ENCODE results near the gene TGM4. TPM values are rescaled to one million over a fixed set of nuclear protein-coding genes. Genes with fewer than 3 reads are reported as not detected.

TGM4 gene
- total and polyA plus RNA-seq, 2 donors, result not detected

- Histone ChIP-seq H3K4me1 (ENCODE audit: insufficient read depth) (no peaks in the 10 kb centered on the region), H3K36me3 (ENCODE audit: insufficient read depth) (no peaks in the 10 kb centered on the region), H3K4me3 (ENCODE audit: low read depth, low read length) (no peak overlapping the region), H3K27ac (ENCODE audit: low read depth) (no peak overlapping the region)
- 92% methylated on average over 3 of the region's 3 CpGs for WGBS
- no peak for DNase-seq (ENCODE audit: extremely low spot score)
Measured at GRCh38 chr3:44910693-44911092, 36.3 kb downstream of the TGM4 start.

- DNase-seq (ENCODE audit: extremely low spot score), result no peak
- Histone ChIP-seq H3K27ac (ENCODE audit: low read depth) (no peak overlapping the region), H3K36me3 (ENCODE audit: insufficient read depth) (no peaks in the 10 kb centered on the region), H3K4me1 (ENCODE audit: insufficient read depth) (no peaks in the 10 kb centered on the region), H3K4me3 (ENCODE audit: low read depth, low read length) (no peak overlapping the region)
- 28% methylated on average over 4 of the region's 4 CpGs for WGBS
Measured at GRCh38 chr3:44913868-44914468, 39.6 kb downstream of the TGM4 start.

GRCh38 chr3:44914936-44915335 is 40.5 kb downstream of the TGM4 start:
- Histone ChIP-seq H3K36me3 (ENCODE audit: insufficient read depth) (no peaks in the 10 kb centered on the region), H3K4me1 (ENCODE audit: insufficient read depth) (no peaks in the 10 kb centered on the region), H3K27ac (ENCODE audit: low read depth) (no peak overlapping the region), H3K4me3 (ENCODE audit: low read depth, low read length) (no peak overlapping the region)
- WGBS, result 55% methylated on average over 4 of the region's 4 CpGs
- DNase-seq (ENCODE audit: extremely low spot score), result no peak

GRCh38 chr3:44915702-44916438 is 41.5 kb downstream of the TGM4 start:
- no peaks in the 10 kb centered on the region for H3K36me3 ChIP-seq (ENCODE audit: insufficient read depth)
- H3K4me3 ChIP-seq (ENCODE audit: low read depth, low read length), result no peak overlapping the region
- no peak for DNase-seq (ENCODE audit: extremely low spot score)
- WGBS, result 62% methylated on average over 8 of the region's 8 CpGs
- H3K4me1 ChIP-seq (ENCODE audit: insufficient read depth), result no peaks in the 10 kb centered on the region
- H3K27ac ChIP-seq (ENCODE audit: low read depth), result no peak overlapping the region

- Histone ChIP-seq H3K4me1 (ENCODE audit: insufficient read depth) (no peaks in the 10 kb centered on the region), H3K36me3 (ENCODE audit: insufficient read depth) (peaks cover 3% of the 10 kb centered on the region)
Measured at GRCh38 chr3:44918087-44918486, 43.7 kb downstream of the TGM4 start.

GRCh38 chr3:44918581-44918980 is 44.2 kb downstream of the TGM4 start:
- DNase-seq (ENCODE audit: extremely low spot score), result no peak
- Histone ChIP-seq H3K36me3 (ENCODE audit: insufficient read depth) (peaks cover 3% of the 10 kb centered on the region), H3K4me1 (ENCODE audit: insufficient read depth) (no peaks in the 10 kb centered on the region), H3K4me3 (ENCODE audit: low read depth, low read length) (no peak overlapping the region), H3K27ac (ENCODE audit: low read depth) (no peak overlapping the region)
- 88% methylated on average over 6 of the region's 6 CpGs for whole genome bisulfite sequencing

More at GRCh38 chr3:44918087-44918486, 43.7 kb downstream of the TGM4 start:
- no peak for DNase-seq (ENCODE audit: extremely low spot score)
- Histone ChIP-seq H3K4me3 (ENCODE audit: low read depth, low read length) (no peak overlapping the region), H3K27ac (ENCODE audit: low read depth) (no peak overlapping the region)
- 86% methylated on average over 12 of the region's 12 CpGs for WGBS

GRCh38 chr3:44920081-44920480 is 45.7 kb downstream of the TGM4 start:
- Histone ChIP-seq H3K36me3 (ENCODE audit: insufficient read depth) (peaks cover 3% of the 10 kb centered on the region), H3K4me1 (ENCODE audit: insufficient read depth) (no peaks in the 10 kb centered on the region), H3K4me3 (ENCODE audit: low read depth, low read length) (no peak overlapping the region), H3K27ac (ENCODE audit: low read depth) (no peak overlapping the region)
- DNase-seq (ENCODE audit: extremely low spot score), result no peak
- 92% methylated on average over 3 of the region's 3 CpGs for WGBS

GRCh38 chr3:44923632-44924456 is 49.4 kb downstream of the TGM4 start:
- DNase-seq (ENCODE audit: extremely low spot score), result no peak
- Histone ChIP-seq H3K4me1 (ENCODE audit: insufficient read depth) (no peaks in the 10 kb centered on the region), H3K27ac (ENCODE audit: low read depth) (no peak overlapping the region), H3K4me3 (ENCODE audit: low read depth, low read length) (no peak overlapping the region), H3K36me3 (ENCODE audit: insufficient read depth) (peaks cover 3% of the 10 kb centered on the region)
- 74% methylated on average over 3 of the region's 3 CpGs for WGBS

GRCh38 chr3:44924457-44925084 is 50.2 kb downstream of the TGM4 start:
- no peak for DNase-seq (ENCODE audit: extremely low spot score)
- Histone ChIP-seq H3K27ac (ENCODE audit: low read depth) (no peak overlapping the region), H3K4me3 (ENCODE audit: low read depth, low read length) (no peak overlapping the region), H3K36me3 (ENCODE audit: insufficient read depth) (peaks cover 3% of the 10 kb centered on the region), H3K4me1 (ENCODE audit: insufficient read depth) (no peaks in the 10 kb centered on the region)
- WGBS, result 79% methylated on average over 5 of the region's 5 CpGs

- no peak overlapping the region for H3K27ac ChIP-seq (ENCODE audit: low read depth)
- H3K36me3 ChIP-seq (ENCODE audit: insufficient read depth), result peaks cover 3% of the 10 kb centered on the region
- no peak overlapping the region for H3K4me3 ChIP-seq (ENCODE audit: low read depth, low read length)
- 92% methylated on average over 10 of the region's 10 CpGs for WGBS
- no peaks in the 10 kb centered on the region for H3K4me1 ChIP-seq (ENCODE audit: insufficient read depth)
- no peak for DNase-seq (ENCODE audit: extremely low spot score)
Measured at GRCh38 chr3:44926172-44926571, 51.8 kb downstream of the TGM4 start.

- H3K36me3 ChIP-seq (ENCODE audit: insufficient read depth), result peaks cover 3% of the 10 kb centered on the region
Measured at GRCh38 chr3:44926921-44927320, 52.5 kb downstream of the TGM4 start.

GRCh38 chr3:44927371-44927770 is 53.0 kb downstream of the TGM4 start:
- 95% methylated on average over 7 of the region's 7 CpGs for WGBS
- Histone ChIP-seq H3K4me1 (ENCODE audit: insufficient read depth) (no peaks in the 10 kb centered on the region), H3K36me3 (ENCODE audit: insufficient read depth) (peaks cover 3% of the 10 kb centered on the region), H3K27ac (ENCODE audit: low read depth) (no peak overlapping the region), H3K4me3 (ENCODE audit: low read depth, low read length) (no peak overlapping the region)
- DNase-seq (ENCODE audit: extremely low spot score), result no peak

More at GRCh38 chr3:44926921-44927320, 52.5 kb downstream of the TGM4 start:
- WGBS, result 76% methylated on average over 7 of the region's 7 CpGs
- no peak overlapping the region for H3K4me3 ChIP-seq (ENCODE audit: low read depth, low read length)
- no peak for DNase-seq (ENCODE audit: extremely low spot score)
- no peaks in the 10 kb centered on the region for H3K4me1 ChIP-seq (ENCODE audit: insufficient read depth)
- H3K27ac ChIP-seq (ENCODE audit: low read depth), result no peak overlapping the region

- 93% methylated on average over 5 of the region's 5 CpGs for WGBS
- H3K27ac ChIP-seq (ENCODE audit: low read depth), result no peak overlapping the region
- H3K4me3 ChIP-seq (ENCODE audit: low read depth, low read length), result no peak overlapping the region
- H3K4me1 ChIP-seq (ENCODE audit: insufficient read depth), result no peaks in the 10 kb centered on the region
- H3K36me3 ChIP-seq (ENCODE audit: insufficient read depth), result peaks cover 3% of the 10 kb centered on the region
- DNase-seq (ENCODE audit: extremely low spot score), result no peak
Measured at GRCh38 chr3:44929782-44930181, 55.4 kb downstream of the TGM4 start.
